ENCODE measurements around the gene AGBL4.

Gene AGBL4

DNA sequence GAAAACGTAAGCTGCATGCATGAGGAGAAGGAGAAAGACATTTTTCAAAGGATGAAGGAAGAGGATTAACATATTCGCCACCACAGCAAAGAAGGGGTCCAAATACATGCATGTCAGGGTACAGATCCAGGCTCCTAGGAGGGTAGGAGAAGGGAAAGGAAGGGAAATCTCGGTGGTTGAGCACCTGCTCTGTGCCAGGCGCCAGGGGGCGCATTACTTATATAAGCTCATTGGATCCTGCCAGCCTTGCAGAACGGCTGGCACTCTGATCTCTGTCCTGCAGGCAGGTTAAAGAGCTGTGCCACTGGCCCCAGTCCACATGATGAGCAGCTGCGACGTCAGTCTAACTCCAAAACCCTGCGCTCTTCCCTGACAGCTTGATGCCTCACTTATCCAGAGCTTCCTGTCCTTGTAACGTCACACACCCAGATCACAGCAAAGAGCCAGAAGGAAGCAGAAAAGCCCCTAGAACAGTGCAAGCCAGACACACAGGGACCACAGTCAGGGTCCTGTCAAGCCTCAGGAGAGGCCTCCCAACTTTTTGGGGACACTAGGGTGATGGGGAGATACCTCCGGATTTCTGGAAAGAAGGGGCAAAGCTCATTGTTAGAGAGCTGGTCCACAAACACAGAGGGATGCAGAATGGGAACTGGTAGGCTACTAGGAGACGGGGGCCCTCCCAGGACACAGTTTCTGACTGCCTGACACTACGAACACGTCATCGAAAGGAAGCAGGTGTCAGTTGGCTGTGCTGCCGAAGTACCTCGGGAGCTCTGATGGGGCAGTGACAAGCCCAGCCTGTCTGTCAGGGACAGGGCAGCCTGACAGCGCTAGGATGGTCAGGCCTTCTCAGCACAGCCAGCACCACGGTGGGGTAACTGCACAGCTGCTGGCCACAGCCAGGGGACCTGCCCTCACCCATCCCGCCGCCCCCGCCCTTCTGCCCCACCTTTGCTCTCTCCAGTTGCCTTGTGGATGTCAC lies 1346.2 kb downstream of the AGBL4 start:
- Mint-ChIP-seq H3K4me1 (peaks cover 23% of the 10 kb centered on the region), H3K27ac (no peak overlapping the region), H3K27me3 (ENCODE audit: low read depth) (peaks cover 25% of the 10 kb centered on the region), H3K36me3 (ENCODE audit: low read depth) (no peaks in the 10 kb centered on the region), H3K4me3 (no peak overlapping the region), H3K9me3 (no peaks in the 10 kb centered on the region)
- TF ChIP-seq, protein P1, sequence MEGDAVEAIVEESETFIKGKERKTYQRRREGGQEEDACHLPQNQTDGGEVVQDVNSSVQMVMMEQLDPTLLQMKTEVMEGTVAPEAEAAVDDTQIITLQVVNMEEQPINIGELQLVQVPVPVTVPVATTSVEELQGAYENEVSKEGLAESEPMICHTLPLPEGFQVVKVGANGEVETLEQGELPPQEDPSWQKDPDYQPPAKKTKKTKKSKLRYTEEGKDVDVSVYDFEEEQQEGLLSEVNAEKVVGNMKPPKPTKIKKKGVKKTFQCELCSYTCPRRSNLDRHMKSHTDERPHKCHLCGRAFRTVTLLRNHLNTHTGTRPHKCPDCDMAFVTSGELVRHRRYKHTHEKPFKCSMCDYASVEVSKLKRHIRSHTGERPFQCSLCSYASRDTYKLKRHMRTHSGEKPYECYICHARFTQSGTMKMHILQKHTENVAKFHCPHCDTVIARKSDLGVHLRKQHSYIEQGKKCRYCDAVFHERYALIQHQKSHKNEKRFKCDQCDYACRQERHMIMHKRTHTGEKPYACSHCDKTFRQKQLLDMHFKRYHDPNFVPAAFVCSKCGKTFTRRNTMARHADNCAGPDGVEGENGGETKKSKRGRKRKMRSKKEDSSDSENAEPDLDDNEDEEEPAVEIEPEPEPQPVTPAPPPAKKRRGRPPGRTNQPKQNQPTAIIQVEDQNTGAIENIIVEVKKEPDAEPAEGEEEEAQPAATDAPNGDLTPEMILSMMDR (IDR thresholded peaks at IDR 0.05; ENCODE audit: unreplicated experiment in 3 of 3) = peak; percentile 65 to 69 (median 67)

DNA sequence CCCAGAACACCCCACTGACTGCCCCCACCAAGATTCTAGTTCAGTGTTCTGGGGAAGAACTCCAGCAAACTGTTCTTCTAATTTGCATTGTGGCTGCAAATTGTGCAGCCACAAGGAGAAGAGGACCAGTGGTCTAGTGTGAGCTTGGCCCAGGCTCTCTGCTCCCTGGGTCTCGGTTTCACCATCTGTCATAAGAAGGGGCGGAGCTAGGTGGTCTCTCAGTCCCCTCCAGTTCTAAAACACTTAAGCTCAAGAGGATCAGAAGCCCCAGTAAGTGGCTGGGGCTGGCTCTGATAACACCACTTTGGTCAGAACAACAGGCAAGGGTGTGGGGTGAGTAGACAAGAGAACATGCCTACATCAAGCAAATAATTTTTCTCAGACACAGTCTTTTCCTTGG lies 1346.9 kb downstream of the AGBL4 start:
- Mint-ChIP-seq H3K36me3 (ENCODE audit: low read depth) (no peaks in the 10 kb centered on the region), H3K4me3 (no peak overlapping the region), H3K9me3 (no peaks in the 10 kb centered on the region), H3K4me1 (peaks cover 22% of the 10 kb centered on the region), H3K27me3 (ENCODE audit: low read depth) (peaks cover 30% of the 10 kb centered on the region), H3K27ac (no peak overlapping the region)
- TF ChIP-seq, protein P1 (IDR thresholded peaks at IDR 0.05; ENCODE audit: unreplicated experiment in 3 of 3) = no peak

DNA sequence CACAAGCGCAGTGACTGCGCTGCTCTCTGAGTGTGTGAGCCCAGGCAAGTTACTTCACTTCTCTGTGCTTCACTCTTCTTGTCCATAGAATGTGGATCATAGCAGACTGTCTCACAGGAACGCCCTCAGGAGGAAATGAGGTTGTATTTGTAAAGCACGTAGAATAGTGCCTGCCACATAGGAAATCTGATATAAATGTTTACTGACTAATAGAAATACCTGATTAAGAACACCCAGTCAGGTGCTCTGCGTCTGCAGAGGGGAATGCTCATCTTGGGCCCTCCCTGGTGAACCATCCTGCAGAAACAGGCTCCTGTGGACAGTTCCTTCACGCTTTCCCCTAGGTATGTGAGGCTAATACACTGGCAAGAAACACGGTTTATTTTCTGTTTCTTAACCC lies 1347.4 kb downstream of the AGBL4 start:
- Mint-ChIP-seq H3K27ac (no peak overlapping the region), H3K27me3 (ENCODE audit: low read depth) (peaks cover 30% of the 10 kb centered on the region), H3K4me3 (no peak overlapping the region), H3K36me3 (ENCODE audit: low read depth) (no peaks in the 10 kb centered on the region), H3K4me1 (peaks cover 19% of the 10 kb centered on the region), H3K9me3 (no peaks in the 10 kb centered on the region)
- TF ChIP-seq, protein P1 (IDR thresholded peaks at IDR 0.05; ENCODE audit: unreplicated experiment in 3 of 3) = no peak

DNA sequence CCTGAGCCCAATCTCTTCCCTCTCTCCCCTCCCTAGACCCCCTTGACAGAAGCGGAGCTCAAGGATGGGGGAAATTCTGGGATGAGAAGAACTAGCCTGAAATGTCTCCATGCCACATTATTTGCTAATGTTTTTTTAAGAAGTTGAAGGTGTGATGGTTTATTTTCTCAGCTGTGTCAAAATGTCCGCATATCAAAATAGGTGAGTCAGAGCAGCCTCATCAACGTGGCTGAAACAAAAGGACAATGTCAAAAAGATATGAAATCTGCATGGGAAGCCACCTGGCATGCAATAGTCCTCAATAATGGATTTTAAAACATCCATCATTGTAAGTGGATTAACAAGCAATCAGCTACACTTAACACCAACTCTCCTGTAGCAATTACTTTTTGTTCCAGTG lies 1348.5 kb downstream of the AGBL4 start:
- Mint-ChIP-seq H3K4me1 (peaks cover 15% of the 10 kb centered on the region), H3K4me3 (no peak overlapping the region), H3K9me3 (no peaks in the 10 kb centered on the region), H3K36me3 (ENCODE audit: low read depth) (no peaks in the 10 kb centered on the region), H3K27me3 (ENCODE audit: low read depth) (peaks cover 39% of the 10 kb centered on the region), H3K27ac (no peak overlapping the region)
- TF ChIP-seq, protein P1 (IDR thresholded peaks at IDR 0.05; ENCODE audit: unreplicated experiment in 3 of 3) = no peak

DNA sequence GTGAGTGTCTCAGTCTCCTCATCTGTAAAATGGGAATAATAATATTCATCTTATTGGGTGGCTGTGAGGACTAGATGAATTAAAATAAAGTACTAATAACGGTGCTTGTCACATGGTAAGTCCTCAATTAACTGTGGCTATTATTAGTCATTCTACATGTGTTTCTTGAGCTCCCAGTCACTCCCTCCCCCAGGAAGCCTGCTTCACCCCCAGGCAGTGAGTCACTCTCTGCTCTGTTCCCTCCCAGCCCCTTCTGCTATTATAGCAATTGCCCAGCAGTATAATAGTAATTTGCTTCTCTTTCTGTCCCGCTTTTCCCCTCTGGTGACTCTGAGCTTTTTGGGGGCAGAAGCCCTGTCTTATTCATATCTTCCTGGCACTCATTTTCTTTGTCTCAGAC lies 1349.1 kb downstream of the AGBL4 start:
- peaks cover 45% of the 10 kb centered on the region for H3K27me3 Mint-ChIP-seq (ENCODE audit: low read depth)
- no peak overlapping the region for H3K4me3 Mint-ChIP-seq
- TF ChIP-seq, protein P1 (IDR thresholded peaks at IDR 0.05; ENCODE audit: unreplicated experiment in 3 of 3) = no peak
- no peak overlapping the region for H3K27ac Mint-ChIP-seq
- peaks cover 11% of the 10 kb centered on the region for H3K4me1 Mint-ChIP-seq
- H3K36me3 Mint-ChIP-seq (ENCODE audit: low read depth) = no peaks in the 10 kb centered on the region
- H3K9me3 Mint-ChIP-seq = no peaks in the 10 kb centered on the region

All from nephron (organoid).